ENCODE results near the gene MKRN2OS.

DNA sequence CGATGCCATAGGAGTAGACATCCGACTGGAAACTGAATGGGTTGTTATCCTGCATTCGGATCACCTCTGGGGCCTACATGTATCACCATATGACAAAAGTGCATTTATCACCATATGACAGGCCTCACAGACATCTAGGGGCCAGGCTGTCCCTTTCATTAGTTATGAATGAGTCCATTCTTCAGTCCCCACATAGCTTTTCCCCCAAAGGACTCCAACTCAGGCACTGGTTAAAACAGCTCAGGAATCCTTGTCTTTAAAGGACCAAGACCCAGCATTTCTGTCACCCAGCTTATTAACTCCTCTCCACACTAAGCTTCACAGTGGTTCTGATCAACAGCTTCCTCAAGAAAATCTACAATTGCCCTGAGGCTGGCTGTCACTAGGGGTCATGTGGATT is 39.9 kb upstream of the MKRN2OS start:
- no peak for TF ChIP-seq ZNF2 (tag by site-specific recombination; IDR thresholded peaks at IDR 0.05)
- TF ChIP-seq, protein P1, sequence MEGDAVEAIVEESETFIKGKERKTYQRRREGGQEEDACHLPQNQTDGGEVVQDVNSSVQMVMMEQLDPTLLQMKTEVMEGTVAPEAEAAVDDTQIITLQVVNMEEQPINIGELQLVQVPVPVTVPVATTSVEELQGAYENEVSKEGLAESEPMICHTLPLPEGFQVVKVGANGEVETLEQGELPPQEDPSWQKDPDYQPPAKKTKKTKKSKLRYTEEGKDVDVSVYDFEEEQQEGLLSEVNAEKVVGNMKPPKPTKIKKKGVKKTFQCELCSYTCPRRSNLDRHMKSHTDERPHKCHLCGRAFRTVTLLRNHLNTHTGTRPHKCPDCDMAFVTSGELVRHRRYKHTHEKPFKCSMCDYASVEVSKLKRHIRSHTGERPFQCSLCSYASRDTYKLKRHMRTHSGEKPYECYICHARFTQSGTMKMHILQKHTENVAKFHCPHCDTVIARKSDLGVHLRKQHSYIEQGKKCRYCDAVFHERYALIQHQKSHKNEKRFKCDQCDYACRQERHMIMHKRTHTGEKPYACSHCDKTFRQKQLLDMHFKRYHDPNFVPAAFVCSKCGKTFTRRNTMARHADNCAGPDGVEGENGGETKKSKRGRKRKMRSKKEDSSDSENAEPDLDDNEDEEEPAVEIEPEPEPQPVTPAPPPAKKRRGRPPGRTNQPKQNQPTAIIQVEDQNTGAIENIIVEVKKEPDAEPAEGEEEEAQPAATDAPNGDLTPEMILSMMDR (tag by site-specific recombination; IDR thresholded peaks at IDR 0.05) = no peak
- TF ChIP-seq ZNF37A (tag by site-specific recombination; IDR thresholded peaks at IDR 0.05) = no peak
- no peak for TF ChIP-seq SALL2 (tag by site-specific recombination; IDR thresholded peaks at IDR 0.05; ENCODE audit: borderline replicate concordance)
- TF ChIP-seq, protein P2, sequence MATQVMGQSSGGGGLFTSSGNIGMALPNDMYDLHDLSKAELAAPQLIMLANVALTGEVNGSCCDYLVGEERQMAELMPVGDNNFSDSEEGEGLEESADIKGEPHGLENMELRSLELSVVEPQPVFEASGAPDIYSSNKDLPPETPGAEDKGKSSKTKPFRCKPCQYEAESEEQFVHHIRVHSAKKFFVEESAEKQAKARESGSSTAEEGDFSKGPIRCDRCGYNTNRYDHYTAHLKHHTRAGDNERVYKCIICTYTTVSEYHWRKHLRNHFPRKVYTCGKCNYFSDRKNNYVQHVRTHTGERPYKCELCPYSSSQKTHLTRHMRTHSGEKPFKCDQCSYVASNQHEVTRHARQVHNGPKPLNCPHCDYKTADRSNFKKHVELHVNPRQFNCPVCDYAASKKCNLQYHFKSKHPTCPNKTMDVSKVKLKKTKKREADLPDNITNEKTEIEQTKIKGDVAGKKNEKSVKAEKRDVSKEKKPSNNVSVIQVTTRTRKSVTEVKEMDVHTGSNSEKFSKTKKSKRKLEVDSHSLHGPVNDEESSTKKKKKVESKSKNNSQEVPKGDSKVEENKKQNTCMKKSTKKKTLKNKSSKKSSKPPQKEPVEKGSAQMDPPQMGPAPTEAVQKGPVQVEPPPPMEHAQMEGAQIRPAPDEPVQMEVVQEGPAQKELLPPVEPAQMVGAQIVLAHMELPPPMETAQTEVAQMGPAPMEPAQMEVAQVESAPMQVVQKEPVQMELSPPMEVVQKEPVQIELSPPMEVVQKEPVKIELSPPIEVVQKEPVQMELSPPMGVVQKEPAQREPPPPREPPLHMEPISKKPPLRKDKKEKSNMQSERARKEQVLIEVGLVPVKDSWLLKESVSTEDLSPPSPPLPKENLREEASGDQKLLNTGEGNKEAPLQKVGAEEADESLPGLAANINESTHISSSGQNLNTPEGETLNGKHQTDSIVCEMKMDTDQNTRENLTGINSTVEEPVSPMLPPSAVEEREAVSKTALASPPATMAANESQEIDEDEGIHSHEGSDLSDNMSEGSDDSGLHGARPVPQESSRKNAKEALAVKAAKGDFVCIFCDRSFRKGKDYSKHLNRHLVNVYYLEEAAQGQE (tag by site-specific recombination; IDR thresholded peaks at IDR 0.05) = no peak
- TF ChIP-seq ZNF548 (tag by site-specific recombination; IDR thresholded peaks at IDR 0.05) = no peak
- TF ChIP-seq KLF8 (tag by site-specific recombination; IDR thresholded peaks at IDR 0.05) = no peak

Measured in HEK293 (cell line).